ENCODE data around the gene C4orf54.

The C4orf54 gene

DNA sequence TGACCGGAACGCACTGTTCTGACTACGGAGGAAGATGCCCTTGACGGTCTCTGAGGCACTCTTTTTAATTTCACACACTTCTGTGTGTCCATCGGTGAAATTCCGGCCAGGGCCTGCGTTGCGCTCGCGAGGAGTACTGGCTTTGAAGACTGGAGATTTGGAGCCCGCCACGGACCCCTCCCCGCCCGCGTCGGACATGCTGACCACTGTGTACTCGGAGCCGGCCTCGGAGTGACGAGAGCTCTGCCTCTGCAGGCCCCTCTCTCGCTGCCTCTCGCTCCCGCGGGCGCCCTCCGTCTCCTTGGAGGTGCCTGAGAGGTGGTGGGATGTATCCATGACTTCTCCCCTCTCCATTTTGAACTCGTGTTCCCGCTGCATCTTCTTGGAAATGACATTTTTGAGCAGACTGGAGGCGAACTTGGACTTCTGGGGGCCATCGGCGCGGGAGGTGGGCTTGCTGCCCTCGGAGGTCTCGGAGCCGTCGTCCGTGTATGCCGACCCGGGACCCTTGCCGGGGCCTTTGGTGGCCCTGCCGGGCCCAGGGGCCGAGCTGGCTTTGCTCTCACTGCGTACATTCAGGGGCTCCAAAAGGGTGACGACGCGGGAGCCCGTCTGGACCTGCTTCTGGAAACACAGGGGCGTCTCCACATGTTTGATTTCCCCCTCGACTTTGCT, 5.7 kb downstream of the C4orf54 start:
- no peak for DNase-seq

DNA sequence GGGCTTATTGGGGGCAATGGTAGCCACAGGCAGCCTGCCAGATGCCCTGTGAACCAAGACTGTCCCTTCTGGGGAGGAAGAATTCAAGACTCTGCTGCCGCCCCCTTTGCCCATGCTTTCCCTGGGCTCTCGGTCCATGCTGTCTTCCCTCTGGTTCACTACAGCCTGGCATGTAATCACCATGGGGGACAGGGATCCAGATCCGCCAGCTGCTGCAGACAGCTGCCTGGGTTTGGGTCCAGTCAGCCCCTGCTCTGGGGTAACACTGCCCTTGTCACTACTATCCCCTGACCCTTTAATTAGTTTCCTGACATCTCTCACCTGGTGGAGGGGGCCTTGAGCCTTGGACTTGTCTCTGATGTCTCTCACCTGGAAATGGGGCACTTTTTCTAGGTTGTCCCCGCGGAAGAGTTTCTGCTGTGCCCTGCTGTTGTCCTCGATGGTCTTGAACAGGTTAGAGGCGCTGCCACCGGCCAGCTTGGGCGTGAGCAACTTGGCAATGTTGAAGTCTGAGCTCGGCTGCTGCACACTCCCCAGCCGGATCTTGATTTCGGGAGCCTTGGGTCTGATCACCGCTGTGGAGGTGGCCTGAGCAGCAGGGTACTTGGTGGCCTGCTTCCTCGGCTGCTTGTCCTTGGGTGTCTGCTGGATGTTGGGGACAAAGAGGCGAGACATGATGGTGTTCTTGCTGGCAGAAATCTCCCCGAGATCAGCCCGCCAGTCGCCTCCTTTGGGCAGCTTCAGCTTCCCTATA, 6.4 kb downstream of the C4orf54 start:
- no peak for DNase-seq

DNA sequence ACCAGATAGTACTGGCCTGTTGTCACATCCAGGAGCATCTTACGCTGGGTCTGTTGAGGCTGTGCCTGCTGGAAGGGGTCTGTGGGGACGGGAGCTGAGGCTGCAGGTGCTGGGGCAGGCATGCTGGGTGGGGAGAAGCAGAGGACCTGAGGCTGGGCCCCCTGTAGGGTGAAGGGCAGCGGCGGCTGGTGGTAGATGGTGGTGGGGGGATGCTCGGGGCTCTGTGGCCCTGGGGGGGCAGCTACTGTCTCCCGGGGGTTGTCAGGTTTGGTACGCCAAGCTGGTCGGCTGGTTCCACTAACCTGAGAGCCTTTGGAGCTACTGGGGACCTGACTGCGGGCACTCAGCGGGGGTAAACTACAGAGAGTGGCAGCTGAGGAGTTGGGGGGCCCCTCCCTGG, 7.8 kb downstream of the C4orf54 start:
- DNase-seq: no peak

DNA sequence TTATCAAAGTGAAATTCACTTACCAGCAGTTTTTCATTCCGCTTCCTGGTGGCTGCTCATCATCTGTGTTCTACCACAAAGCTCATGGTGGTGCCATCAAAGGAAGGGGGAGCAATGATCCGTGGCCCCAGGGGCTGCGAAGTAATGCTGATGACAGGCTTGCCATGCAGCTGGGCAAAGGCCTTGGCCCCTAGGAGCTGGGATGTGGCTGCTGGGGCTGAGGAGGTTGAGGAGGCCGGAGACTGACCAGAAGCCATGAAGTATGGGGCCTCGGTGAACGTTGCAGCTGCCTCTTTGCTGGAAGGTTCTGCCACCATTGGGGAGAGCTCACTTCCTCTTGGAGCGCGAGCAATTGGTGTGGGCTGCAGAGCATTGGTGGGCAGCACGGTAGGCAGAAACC, 8.4 kb downstream of the C4orf54 start:
- no peak for DNase-seq

DNA sequence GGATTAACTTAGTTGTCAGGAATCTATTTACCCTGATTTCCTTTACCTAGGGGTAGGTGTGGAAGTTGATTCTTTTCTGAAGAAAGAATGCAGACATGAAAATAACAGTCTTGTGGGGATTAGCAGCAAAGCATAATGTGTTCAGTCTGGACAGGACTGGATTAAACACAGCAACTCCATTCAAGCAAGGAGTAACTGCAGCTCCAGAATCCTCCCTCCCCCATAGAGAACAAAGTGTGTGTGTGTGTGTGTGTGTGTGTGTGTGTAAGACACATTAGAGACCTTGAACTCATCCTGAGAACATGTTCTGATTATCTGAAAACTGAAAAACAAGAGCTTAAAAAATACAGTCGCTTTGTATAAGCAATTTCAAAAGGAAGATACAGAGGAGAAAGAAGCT, 9.3 kb downstream of the C4orf54 start:
- DNase-seq: no peak

DNA sequence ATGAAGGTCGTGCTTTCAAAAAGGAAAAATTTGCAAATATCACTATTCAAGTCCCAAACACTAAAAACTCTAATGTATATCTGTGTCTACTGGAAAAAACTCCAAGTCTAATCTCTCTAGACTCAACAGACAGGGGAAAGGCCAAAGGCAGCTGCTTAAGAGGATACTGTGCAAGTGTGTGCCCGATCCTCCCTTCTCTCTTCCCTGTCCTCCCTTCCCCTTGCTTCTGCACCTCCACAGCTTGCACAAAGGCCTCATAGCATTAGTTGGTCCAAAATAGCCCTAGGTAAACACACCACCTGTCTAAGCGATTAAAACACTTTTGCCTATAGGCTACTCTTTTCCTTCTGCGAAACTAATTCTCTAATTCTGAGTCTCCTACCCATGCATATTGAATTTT, 10.6 kb downstream of the C4orf54 start:
- no peak for DNase-seq

DNA sequence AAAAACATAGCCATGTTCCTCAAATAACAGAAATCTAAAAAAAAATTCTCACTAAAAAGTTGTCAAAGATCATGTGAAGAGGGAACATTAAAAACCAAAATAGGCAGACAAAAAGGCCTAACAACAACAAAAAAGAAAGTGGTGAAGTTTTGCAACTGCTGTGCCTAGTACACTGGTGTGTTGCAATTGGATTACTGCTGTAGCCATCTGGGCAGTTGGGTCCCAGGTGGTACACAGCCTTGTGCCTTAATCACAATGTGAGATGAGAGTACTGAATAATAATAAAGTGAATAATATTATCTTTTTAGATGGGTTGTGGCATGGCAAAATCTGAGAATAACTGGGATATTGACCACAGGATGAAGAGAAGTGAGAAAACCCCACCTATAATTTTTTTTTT, 12.0 kb downstream of the C4orf54 start:
- DNase-seq: no peak

DNA sequence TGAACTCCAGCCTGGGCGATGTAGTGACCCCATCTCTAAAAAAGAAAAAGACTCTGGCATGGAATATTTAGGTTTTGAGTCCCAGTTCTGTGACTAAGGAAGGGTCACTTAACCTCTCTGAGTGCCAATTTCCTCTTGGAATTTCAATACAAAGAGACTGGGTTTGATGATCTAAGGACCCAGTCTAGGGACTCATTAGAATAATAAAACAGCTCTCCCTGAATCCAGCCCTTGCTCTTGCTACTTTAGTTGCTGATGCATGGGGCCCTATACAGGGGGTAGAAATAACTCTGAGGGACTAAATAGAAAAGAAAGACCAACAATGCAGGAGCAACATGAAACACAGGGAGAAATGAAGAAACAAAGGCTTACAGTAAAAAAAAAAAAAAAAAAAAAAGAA, 12.6 kb downstream of the C4orf54 start:
- no peak for DNase-seq

DNA sequence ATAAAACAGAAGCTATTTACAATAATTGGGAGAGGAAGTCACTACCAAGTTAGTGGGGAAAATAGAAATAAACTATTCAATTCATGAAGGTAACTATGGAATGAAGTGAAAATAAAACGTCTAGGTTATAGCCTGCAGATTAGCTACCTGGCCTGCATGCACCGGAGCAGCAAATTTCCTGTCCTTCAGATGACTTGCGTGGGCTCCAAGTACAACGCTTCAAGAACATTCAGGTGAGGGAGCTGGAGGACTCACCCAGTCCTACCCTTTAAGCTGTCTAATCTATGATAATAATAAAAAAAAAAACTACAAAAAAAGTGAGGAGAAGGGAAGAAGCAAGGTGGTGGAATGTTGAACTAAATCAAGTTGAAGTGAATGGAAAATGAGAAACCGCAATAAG, 13.2 kb downstream of the C4orf54 start:
- DNase-seq: no peak

DNA sequence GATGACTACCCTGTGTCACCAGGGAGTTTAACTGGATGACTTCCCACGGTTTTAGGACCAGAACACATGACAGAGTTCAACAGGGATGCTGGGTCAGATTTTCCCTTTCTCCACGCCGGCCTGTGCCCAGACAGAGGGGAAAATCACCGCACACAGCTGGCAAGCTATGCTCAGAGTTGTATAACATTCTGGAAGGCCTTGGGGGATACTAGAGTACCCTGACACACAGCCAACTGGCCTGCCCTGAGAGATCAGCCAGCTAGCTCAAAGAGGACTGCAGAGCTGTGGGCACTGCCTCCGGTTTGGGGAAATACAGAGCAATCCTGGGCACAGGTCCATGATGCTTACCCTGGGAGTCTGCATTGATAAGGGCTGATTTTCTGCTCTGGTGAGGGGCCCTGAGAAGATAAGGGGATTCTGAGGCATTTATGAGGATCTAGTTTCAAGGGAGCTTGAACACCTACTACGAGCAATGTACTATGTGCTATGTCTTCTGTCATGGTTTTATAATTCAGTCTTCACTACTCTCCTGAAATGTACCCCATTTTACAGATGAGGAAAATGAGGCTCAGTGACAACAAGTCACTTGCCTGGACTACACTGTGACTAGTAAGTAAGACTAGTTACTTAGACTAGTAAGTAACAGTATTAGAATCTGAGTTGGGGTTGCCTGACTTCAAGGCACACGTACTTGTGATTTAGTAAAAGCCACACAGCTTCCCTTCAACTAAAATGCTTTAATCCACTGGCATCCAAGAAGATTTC, 14.7 kb downstream of the C4orf54 start:
- no peak for DNase-seq

DNA sequence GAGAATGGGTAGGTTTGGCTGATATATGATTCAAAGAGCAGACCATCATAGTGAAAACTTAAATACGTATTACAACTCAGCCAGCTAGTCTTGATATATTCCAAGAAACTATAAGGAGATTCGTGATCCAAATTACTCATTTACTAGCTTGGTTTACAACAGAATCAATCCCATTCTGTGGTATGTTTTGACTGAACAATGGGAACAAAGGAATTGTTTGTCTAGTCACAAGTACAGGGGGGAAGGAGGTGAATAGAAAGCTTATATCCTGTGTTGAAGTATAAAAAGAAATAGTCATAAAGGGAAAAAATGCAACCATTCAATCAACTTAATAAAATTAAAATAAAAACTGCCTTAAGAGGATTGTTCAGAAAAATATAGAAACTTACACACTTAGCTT, 17.0 kb downstream of the C4orf54 start:
- no peak for DNase-seq

DNA sequence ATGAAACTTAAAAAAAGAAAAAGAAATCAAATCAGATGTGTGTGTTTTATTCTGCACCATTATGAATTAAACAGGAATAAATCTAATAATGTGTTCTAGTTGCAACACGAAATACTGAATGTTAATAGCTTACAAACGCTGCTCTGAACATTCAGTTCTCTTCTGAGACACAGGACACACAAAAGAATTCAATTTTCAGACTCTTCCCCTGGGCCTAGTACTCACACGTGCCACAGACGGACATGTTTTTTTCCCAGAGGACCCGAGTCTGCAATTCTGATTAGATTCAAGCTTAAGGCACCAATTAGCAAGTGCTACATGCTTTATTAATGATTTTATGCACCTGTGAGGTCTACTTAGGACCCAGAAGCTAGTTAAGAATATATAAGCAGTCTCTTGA, 20.5 kb downstream of the C4orf54 start:
- DNase-seq: no peak

DNA sequence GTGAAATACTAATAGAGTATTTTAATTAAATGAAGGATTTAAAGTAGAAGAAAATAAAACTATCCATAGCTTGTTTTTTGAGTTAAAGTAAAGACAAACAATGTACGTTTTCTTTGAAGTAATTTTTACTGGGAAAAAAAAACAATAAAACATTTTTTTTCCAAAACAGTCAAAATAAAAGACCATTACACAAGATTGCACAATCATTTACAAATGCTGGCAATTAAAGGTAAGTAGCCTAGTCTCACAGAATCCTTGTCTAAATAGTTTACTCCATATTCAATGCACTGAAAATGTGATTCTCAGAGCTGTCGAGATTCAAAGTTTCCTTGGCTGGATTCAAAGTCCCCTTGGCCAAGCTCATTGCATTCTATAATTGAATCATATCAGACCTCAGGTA, 21.2 kb downstream of the C4orf54 start:
- DNase-seq: no peak

DNA sequence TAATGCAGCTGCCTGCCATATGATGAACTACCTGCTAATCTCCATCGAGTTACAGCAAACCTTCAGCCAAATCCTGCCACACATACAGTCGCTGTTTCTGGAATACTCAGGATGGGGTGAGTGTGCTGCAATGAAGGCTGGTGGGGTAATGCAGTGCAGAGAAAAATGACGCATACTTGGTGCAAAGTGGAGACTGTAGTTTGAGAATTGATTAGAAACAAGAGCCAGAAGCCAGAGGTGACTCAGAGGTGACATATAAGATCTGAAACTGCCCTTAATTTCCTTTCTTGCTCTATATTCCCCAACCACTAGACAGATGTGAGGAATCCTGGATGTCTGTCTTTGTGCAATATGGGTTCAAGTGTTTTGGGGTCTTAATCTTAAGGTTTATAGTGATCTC, 22.0 kb downstream of the C4orf54 start:
- no peak for DNase-seq

DNA sequence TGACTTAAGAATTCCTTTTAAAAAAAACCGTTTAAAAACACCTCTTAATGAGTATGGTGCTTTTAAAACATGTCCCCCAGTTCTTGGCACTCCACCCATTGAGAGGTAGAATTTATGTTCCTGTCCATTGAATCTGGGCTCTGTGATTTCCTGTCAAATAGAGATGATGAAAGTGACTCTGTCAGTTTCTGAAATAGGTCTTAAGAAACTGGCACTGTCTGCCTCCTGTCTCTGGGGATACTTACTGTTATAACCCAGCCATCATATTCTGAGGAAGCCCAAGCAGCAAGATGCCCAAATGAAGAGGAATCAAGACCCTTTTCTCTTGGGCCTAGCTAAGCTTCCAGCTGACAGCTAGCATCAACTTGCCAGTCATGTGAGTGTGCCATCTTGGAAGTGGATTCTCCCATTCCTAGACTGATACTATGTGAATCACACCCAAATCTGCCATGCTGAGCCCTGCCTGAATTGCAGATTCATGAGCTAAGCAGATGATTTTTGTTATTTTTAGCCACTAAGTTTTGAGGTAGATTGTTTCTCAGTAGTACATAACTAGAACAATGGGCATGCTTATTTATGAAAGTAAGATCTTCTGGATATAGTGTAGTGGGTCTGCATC, 22.8 kb downstream of the C4orf54 start:
- no peak for DNase-seq

DNA sequence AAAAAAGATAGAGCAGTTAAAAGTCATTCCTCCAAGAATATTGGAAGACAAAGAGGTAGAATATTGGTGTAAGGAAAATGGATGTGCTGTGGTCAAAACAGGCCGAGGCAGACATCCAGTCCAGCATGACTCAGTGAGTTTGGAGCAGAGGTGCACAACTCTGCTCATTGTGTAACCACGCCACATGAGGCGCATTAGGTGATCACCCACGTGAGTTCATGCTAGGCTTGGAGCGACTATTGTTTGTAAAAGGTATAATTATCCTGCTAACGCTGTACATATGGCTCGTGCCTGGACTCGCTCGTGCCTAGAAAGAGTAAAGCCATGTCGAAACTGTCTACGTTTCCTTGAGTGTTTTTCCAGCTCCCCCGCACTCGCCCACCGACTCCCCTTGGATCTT, 23.9 kb downstream of the C4orf54 start:
- no peak for DNase-seq

DNA sequence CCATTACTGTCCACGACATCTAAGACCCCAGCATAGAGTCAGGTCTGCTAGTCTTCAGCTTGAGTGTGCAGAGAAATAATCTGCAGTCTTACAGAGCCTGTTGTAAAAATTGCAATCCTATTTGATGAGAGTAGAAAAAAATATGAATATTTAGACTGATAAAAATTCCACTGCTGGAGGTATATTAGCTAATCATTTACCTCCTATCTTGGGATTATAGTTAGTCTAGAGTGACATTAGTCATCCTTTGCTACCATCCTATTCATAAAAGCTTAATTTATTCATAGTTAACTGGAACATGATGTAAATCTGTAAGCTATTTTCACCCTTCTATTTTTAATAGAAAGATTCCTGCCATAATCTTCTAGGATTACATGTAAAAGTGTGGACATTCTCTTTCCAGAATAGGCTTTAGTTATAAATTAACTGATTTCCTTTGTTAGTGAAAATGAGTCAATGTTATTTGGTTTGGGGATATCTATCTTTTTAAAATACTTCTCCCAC, 26.7 kb downstream of the C4orf54 start:
- DNase-seq: no peak

DNA sequence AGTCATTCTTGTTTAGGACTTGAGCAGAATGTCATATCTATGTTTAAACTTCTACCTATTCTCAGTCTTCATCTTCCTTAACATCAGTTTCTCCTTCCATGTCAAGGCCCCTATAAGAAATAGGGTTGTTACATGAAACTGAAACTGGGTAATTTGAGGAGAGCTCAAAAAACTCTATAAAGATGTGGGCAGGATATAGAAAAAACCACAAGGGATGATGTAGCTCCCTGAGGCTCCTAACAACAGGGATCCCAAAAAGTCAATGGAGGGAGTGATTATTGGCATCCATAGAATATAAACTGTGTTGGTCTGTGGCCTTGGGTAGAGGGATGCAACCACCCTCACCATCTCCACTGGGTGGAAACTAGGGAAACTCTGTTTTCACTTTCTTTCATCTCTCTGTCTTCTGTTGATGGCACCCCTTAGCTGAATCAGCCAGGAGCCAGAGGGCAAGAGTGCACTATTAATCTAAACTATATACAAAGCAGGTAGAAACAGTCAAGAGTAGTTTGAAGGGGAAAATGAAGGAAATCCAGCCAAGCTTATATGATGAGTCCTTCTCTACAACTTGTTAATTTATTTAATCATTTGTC, 27.6 kb downstream of the C4orf54 start:
- no peak for DNase-seq

DNA sequence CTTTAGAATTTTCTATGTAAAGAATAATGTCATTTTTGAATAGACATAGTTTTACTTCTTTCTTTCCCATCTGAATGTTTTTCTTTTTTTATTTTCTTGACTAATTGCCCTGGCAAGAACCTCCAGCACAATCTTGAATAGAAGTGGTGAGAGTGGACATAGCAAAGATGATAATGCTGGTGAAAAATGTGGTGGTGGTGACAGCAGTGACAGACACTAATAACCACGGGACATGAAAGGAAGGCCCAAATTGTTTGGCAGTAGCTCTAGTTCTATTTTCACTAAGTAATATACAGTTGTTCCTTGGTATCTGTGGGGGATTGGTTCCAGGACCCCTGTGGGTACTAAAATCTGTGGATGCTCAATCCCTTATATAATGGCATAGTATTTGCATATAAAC, 29.6 kb downstream of the C4orf54 start:
- DNase-seq: no peak

DNA sequence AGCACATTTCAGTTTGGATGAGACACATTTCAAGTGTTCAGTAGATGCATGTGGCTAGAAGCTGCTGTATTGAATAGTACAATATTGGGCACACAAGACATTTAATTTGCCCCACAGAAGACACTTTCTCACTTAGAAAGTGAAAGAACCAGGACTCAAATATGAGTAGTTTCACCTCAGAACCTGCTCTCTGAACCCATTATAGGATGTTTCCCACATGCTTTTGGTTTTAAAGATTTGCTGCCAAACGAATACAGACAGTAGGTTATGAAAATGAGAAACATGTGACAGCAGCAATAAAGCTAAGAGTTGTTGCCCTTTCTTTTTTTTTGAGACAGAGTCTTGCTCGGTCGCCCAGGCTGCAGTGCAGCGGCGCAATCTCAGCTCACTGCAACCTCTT, 32.3 kb downstream of the C4orf54 start:
- no peak for DNase-seq

DNA sequence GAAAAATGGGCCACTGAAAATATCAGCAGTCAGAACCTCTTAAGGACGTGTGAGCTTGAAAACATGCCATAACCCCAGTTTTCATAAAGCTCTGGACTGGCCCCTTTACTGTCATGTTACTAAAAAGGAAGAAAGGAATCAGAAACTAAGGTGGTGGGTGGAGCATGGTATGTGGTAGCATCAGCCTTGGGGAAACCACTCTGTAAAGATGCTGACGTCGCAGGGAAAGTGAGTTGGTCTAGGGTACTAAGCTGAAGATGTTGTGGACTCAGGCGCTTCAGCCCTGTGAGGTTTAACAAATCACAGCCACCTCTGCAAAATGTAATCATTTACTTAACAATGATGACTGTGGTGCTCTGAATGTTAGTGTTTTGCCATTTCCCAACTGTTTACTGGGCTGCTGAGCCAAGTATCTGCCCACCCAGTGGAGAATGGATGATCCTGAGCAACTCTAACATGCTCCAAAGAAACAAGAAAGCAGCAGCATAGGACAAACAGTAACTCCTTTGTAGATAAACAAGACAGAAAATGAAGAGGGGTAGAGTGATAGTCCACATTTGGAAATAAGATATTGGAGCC, 33.4 kb downstream of the C4orf54 start:
- no peak for DNase-seq

DNA sequence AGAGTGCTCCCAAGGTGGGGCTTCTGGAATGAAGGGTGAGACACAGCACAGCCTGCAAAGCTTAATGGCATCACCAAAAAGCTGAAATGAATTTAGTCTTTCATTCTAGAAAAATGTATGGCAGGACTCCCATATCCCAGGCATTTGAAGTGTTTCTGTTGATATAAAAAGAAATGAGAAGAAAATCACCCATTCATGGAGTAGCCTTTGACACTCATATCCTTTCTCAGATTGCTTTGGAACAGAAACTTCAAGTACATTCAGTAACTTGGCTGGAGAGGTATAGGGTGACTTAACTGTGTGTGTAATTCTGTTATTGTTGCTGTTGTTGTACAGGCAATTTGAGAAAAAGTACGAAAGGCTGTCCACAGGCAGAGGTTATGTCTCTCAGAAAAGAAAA, 35.3 kb downstream of the C4orf54 start:
- DNase-seq: no peak

DNA sequence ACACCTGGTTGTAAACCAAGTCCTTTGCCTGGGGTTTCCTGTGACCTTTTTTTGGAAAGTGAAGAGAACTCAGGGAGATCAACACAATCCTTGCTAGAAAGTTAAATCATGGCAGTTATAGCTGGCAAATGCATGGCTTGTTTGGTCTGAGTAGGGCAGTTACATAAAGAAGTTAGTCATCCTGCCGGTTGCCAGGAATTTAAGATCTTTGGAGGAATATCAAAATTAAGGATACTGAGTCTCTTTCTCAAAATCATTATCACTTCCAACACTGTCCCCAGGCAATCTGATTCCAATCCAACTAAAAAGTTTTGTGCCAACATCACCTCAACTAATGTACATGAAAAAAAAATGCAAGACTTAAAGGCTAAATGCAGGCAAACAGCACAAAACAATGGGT, 40.3 kb downstream of the C4orf54 start:
- no peak for DNase-seq
